HepG2 (cell line): ENCODE data around the gene ZNF134. TPM values are rescaled to one million over a fixed set of nuclear protein-coding genes. Genes with fewer than 3 reads are reported as not detected.
A peak's percentile ranks its signal among the peaks of the same experiment; 100 is the strongest.

ENCODE experiments used
- ATAC-seq: fragments of 200-7000 bp; cut with Tn5 transposase; 3 replicates; pipeline ENCODE4 v1.9.1; 2020; ENCODE audit warnings: mild to moderate bottlenecking, moderate library complexity
- BruUV-seq: library from RNA; stranded (reverse); fragments of 400-500 nt; replicated peaks from 2 replicates; lab custom pipeline; 2021; lab: Mats Ljungman, UMichigan
- CTCF ChIA-PET: fragments of 300-600 bp; formaldehyde crosslinking; extraction: SDS; loops from one replicate; lab custom pipeline; 2021; ENCODE audit warnings: low total read pairs, inconsistent platforms, low intra/inter-chr PET ratio; lab: Yijun Ruan, JAX
- POLR2A ChIA-PET: fragments of 350-600 bp; sonication (Branson Sonifier 250); formaldehyde crosslinking; loops from one replicate; lab custom pipeline; 2020; ENCODE audit warnings: antibody characterized with exemption, inconsistent platforms; lab: Yijun Ruan, JAX
- DNase-seq: peaks from one replicate; pipeline ENCODE4 v3.0.0-alpha.2; 2015; ENCODE audit warnings: low spot score
- FAIRE-seq: peaks from 3 replicates; lab custom pipeline; 2011; peaks lifted over from hg19 to GRCh38; lab: Jason Lieb, UNC
- H2AFZ ChIP-seq: one replicate; pipeline ENCODE4 v1.6.1; 2011; ENCODE audit warnings: low read length, inconsistent platforms
- H3K27ac ChIP-seq: fragments of 300-600 bp; 3 replicates; pipeline ENCODE4 v1.8.0; 2011; ENCODE audit warnings: mixed run types, mild to moderate bottlenecking, mixed read lengths, low read length, inconsistent platforms; ENCODE audit not compliant: insufficient read depth; ENCODE audit errors: extremely low read length
- H3K27me3 ChIP-seq, 2 experiments: fragments of 200-600 bp in 1 of 2; 2 replicates in 1 of 2; 3 replicates in 1 of 2; pipeline versions ENCODE4 v1.6.0 to v1.8.0; 2011; ENCODE audit warnings: low read length in 2 of 2, mild to moderate bottlenecking in 2 of 2, moderate library complexity in 2 of 2, inconsistent platforms in 1 of 2; ENCODE audit not compliant: insufficient read depth in 2 of 2, control insufficient read depth in 1 of 2
- H3K36me3 ChIP-seq, 2 experiments: fragments of 200-600 bp in 1 of 2; replicated peaks in 1 of 2; 2 replicates in 1 of 2; 3 replicates in 1 of 2; pipeline versions ENCODE4 v1.5.1 to v1.8.0; 2011; ENCODE audit warnings: low read length in 2 of 2, inconsistent platforms in 1 of 2; ENCODE audit not compliant: insufficient read depth in 2 of 2, control insufficient read depth in 1 of 2
- H3K4me1 ChIP-seq: 2 replicates; pipeline ENCODE4 v1.5.1; 2012; ENCODE audit warnings: low read length, inconsistent platforms; ENCODE audit not compliant: insufficient read depth
- H3K4me2 ChIP-seq: 2 replicates; pipeline ENCODE4 v1.6.0; 2011; ENCODE audit warnings: low read depth, low read length, inconsistent platforms
- H3K4me3 ChIP-seq, 3 experiments: fragments of 200-600 bp in 1 of 3; sonication (generic), shearing (Covaris generic) in 1 of 3; replicated peaks in 1 of 3; 2 replicates each; pipeline ENCODE4 v1.5.1; 2011 to 2016; ENCODE audit warnings: low read length in 3 of 3, inconsistent platforms in 2 of 3, low read depth in 2 of 3, mild to moderate bottlenecking in 2 of 3, control low read depth in 1 of 3, mixed read lengths in 1 of 3; ENCODE audit not compliant: insufficient read depth in 1 of 3
- H3K79me2 ChIP-seq: one replicate; pipeline ENCODE4 v1.6.1; 2011; ENCODE audit warnings: low read length, inconsistent platforms; ENCODE audit not compliant: insufficient read depth
- H3K9ac ChIP-seq: 2 replicates; pipeline ENCODE4 v1.6.0; 2011; ENCODE audit warnings: mild to moderate bottlenecking, low read depth, low read length, inconsistent platforms; ENCODE audit not compliant: insufficient read depth
- H3K9me3 ChIP-seq: 2 replicates; pipeline ENCODE4 v1.5.1; 2012; ENCODE audit warnings: mild to moderate bottlenecking, low read length
- H4K20me1 ChIP-seq: 2 replicates; pipeline ENCODE4 v1.6.0; 2011; ENCODE audit warnings: inconsistent platforms, mild to moderate bottlenecking, low read length, moderate library complexity; ENCODE audit not compliant: insufficient read depth
- CREB1 ChIP-seq, 2 experiments: fragments of 450-650 bp in 1 of 2; IDR thresholded peaks; 2 replicates each; pipeline ENCODE4 v1.6.1; 2016 to 2017; ENCODE audit warnings: control low read depth in 1 of 2, mild to moderate bottlenecking in 1 of 2, missing compliant biosample characterization in 1 of 2, missing genetic modification characterization in 1 of 2
- FOXO4 ChIP-seq: sonication (generic); formaldehyde crosslinking; conservative IDR thresholded peaks from 2 replicates; pipeline ENCODE4 v1.8.1; 2023; ENCODE audit warnings: missing genetic modification reagents
- HCFC1 ChIP-seq: fragments of 150-350 bp; IDR thresholded peaks from 2 replicates; pipeline ENCODE4 v1.6.1; 2014; ENCODE audit warnings: low read depth, low read length
- IKZF5 ChIP-seq: IDR thresholded peaks from 2 replicates; pipeline ENCODE4 v1.6.1; 2018; ENCODE audit warnings: missing genetic modification reagents, mild to moderate bottlenecking, missing compliant biosample characterization
- MAF1 ChIP-seq: sonication (generic); formaldehyde crosslinking; IDR thresholded peaks from 2 replicates; pipeline ENCODE4 v1.5.0; 2020; ENCODE audit warnings: missing genetic modification reagents, borderline replicate concordance
- NCOA5 ChIP-seq: sonication (generic); formaldehyde crosslinking; IDR thresholded peaks from 2 replicates; pipeline ENCODE4 v1.4.0; 2020; ENCODE audit warnings: missing genetic modification reagents
- RBFOX2 ChIP-seq: fragments of 200-400 bp; formaldehyde crosslinking; IDR thresholded peaks from 2 replicates; pipeline ENCODE4 v1.6.1; 2017; ENCODE audit warnings: low read depth, mild to moderate bottlenecking, low read length
- SRY ChIP-seq: sonication (generic); formaldehyde crosslinking; IDR thresholded peaks from 2 replicates; pipeline ENCODE4 v1.8.0; 2022; ENCODE audit warnings: mild to moderate bottlenecking, missing genetic modification reagents
- WGBS: methylation state at CpG from one replicate; pipeline ENCODE4 v1.1.6; 2017; ENCODE audit warnings: low lambda C conversion rate; 5-methylcytosine and 5-hydroxymethylcytosine counted together
- in situ Hi-C: cut with HindIII; loops from 2 replicates; pipeline ENCODE4 v1.10.0; 2017; ENCODE audit warnings: low pct_unique_long_range_greater_than_20kb; ENCODE audit not compliant: extremely low pct_ligation_motif_present
- intact Hi-C: fragments of 100-400 bp; cut with micrococcal nuclease; formaldehyde crosslinking; loops from one replicate; pipeline ENCODE4 v1.10.0; 2022; ENCODE audit not compliant: unreplicated experiment
- polyA plus RNA-seq, 8 experiments: library from polyadenylated mRNA; depleted of rRNA in 3 of 8; stranded (reverse) in 7 of 8; unstranded in 1 of 8; fragments of >200 nt; fragmentation: Illumina TruSeq in 4 of 8; extraction: Trizol in 4 of 8; gene quantifications; 2 replicates each; pipeline versions ENCODE4 v1.2.1 to v1.2.3, GENCODE V29; 2011 to 2016; ENCODE audit warnings: low read depth in 4 of 8, missing spikeins in 1 of 8, mixed read lengths in 1 of 8; ENCODE audit not compliant: insufficient read depth in 1 of 8
- total RNA-seq, 5 experiments: library from RNA; depleted of rRNA; stranded (reverse); fragments of >200 nt; fragmentation: Illumina TruSeq; extraction: Trizol; gene quantifications; 2 replicates each; pipeline ENCODE4 v1.2.3, GENCODE V29; 2016; ENCODE audit warnings: low read depth in 1 of 5
- TF ChIP-seq, protein P1 (sequence below): sonication (generic); formaldehyde crosslinking; IDR thresholded peaks from 2 replicates; pipeline ENCODE4 v1.5.1; 2020; ENCODE audit warnings: mild to moderate bottlenecking, missing genetic modification reagents, moderate library complexity

ZNF134 gene
- total and polyA plus RNA-seq, 2 of the 13 experiments (the other 11 are each of a cell fraction or from before 2014, with no cell fraction given), result 6.8 to 17.1 TPM

DNA sequence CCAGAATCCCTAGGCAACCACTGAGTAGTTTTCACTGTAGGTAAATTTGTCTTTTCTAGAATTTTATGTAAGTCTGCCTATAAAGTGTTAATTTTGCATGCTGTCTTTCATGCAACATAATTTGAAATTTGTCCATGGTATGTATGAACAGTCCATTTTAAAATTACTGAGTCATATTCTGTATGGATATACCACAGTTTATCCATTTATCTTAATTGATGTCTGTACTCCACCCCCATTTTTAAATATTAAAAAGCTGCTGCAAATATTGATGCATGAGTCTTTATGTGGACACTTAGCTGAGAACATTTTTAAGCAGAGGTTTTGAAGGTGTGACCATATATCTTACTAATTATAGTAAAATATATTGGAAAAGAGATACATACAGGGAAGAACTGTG lies 9.0 kb downstream of the ZNF134 start:
- no peak for TF ChIP-seq MAF1
- no peak for TF ChIP-seq IKZF5 (CRISPR knock-in tag)
- no peak for TF ChIP-seq SRY
- no peak for TF ChIP-seq NCOA5 (CRISPR knock-in tag)
- Histone ChIP-seq H4K20me1 (no peaks in the 10 kb centered on the region; the same call in 1 of the 2 replicates), H3K79me2 (peaks cover 16% of the 10 kb centered on the region), H3K36me3 (peaks cover 32 to 60% of the 10 kb centered on the region in 2 experiments), H3K4me2 (no peak overlapping the region), H2AFZ (no peak overlapping the region), H3K9ac (no peak overlapping the region), H3K27ac (no peak overlapping the region), H3K4me1 (peaks cover 2% of the 10 kb centered on the region; the same call in 1 of the 2 replicates), H3K9me3 (no peaks in the 10 kb centered on the region), H3K4me3 (no peak overlapping the region), H3K27me3 (no peaks in the 10 kb centered on the region)
- ATAC-seq (no peak), DNase-seq (no peak), FAIRE-seq (no peak)
- intact Hi-C loops (no loop called here), in situ Hi-C loops (no loop called here)
- POLR2A ChIA-PET, result interaction anchor here (1.2 kb wide), 1 partner anchor 10 kb away, joined by 3 read pairs; the partner anchor contains the start of gene ZNF211
- CTCF ChIA-PET, result no interaction called here
- no TSS peak for BruUV-seq

GRCh38 chr19:57632987-57633831 lies 19.2 kb downstream of the ZNF134 start, which contains the start of gene ZNF211:
ZNF211 (plus strand) TSS chr19:57633168; CDS start chr19:57633347, 179 bp downstream.
- CTCF ChIA-PET, result interaction anchor here (1.2 kb wide), 1 partner anchor 54 kb away, joined by 3 read pairs; the partner anchor contains the start of gene ZNF416
- ATAC-seq, result peak; percentile 98
- peak within 1 kb of the TSS; percentile 84 for H3K4me2 ChIP-seq
- 4% methylated on average over 17 of the region's 59 CpGs for WGBS
- H2AFZ ChIP-seq, result peak within 1 kb of the TSS; percentile 62
- H4K20me1 ChIP-seq, result no peaks in the 10 kb centered on the region
- intact Hi-C loops, result loop anchor here (1.0 to 2.0 kb wide), 2 partner anchors 48 to 227 kb away; partner anchors contain the start of gene ZNF551
- peaks cover 3% of the 10 kb centered on the region for H3K79me2 ChIP-seq
- POLR2A ChIA-PET, result interaction anchor here (1.0 to 2.1 kb wide), 6 partner anchors 10 to 48 kb away, joined by 3 to 14 read pairs (median 6); partner anchors contain the start of genes ZNF134 and ZNF551
- peaks cover 1 to 14% of the 10 kb centered on the region in 2 experiments; a peak in 2 of 5 replicates for H3K36me3 ChIP-seq
- H3K9me3 ChIP-seq, result peaks cover 15% of the 10 kb centered on the region
- in situ Hi-C loops, result no loop called here
- H3K27ac ChIP-seq, result peak within 1 kb of the TSS; percentile 34
- DNase-seq, result peak; percentile 92
- H3K4me1 ChIP-seq, result peaks cover 12% of the 10 kb centered on the region
- no TSS peak for BruUV-seq
- FAIRE-seq, result peak; percentile 95
- H3K4me3 ChIP-seq, result peak within 1 kb of the TSS; percentile 87 to 96 (median 89)
- peak within 1 kb of the TSS; percentile 74 for H3K9ac ChIP-seq
- no peaks in the 10 kb centered on the region; a peak in 1 of 5 replicates for H3K27me3 ChIP-seq
- TF ChIP-seq RBFOX2, result peak; percentile 71
- peak; percentile 94 for TF ChIP-seq HCFC1
- TF ChIP-seq, protein P1, sequence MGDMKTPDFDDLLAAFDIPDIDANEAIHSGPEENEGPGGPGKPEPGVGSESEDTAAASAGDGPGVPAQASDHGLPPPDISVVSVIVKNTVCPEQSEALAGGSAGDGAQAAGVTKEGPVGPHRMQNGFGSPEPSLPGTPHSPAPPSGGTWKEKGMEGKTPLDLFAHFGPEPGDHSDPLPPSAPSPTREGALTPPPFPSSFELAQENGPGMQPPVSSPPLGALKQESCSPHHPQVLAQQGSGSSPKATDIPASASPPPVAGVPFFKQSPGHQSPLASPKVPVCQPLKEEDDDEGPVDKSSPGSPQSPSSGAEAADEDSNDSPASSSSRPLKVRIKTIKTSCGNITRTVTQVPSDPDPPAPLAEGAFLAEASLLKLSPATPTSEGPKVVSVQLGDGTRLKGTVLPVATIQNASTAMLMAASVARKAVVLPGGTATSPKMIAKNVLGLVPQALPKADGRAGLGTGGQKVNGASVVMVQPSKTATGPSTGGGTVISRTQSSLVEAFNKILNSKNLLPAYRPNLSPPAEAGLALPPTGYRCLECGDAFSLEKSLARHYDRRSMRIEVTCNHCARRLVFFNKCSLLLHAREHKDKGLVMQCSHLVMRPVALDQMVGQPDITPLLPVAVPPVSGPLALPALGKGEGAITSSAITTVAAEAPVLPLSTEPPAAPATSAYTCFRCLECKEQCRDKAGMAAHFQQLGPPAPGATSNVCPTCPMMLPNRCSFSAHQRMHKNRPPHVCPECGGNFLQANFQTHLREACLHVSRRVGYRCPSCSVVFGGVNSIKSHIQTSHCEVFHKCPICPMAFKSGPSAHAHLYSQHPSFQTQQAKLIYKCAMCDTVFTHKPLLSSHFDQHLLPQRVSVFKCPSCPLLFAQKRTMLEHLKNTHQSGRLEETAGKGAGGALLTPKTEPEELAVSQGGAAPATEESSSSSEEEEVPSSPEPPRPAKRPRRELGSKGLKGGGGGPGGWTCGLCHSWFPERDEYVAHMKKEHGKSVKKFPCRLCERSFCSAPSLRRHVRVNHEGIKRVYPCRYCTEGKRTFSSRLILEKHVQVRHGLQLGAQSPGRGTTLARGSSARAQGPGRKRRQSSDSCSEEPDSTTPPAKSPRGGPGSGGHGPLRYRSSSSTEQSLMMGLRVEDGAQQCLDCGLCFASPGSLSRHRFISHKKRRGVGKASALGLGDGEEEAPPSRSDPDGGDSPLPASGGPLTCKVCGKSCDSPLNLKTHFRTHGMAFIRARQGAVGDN (CRISPR knock-in tag), result peak; percentile 73
- TF ChIP-seq CREB1 (IDR thresholded peaks at IDR 0.05), result peak; percentile 63
- peak; percentile 81 for TF ChIP-seq CREB1 (CRISPR knock-in tag; IDR thresholded peaks at IDR 0.05)
- no peak for TF ChIP-seq FOXO4 (CRISPR knock-in tag)
